Suprapubic skin (tissue), 4 donors: ENCODE measurements around the gene CPEB3.
"Not testable (repeated sequence)": the region's sequence is repeated elsewhere in the genome, so short reads cannot be mapped to it uniquely, and the experiment has no call there.

Source experiments
- CTCF ChIP-seq, 2 donors: fragments of 200-600 bp in 1 of 2; fragments of 450-650 bp in 1 of 2; sonication (generic) in 1 of 2; IDR thresholded peaks; one replicate each; pipeline ENCODE4 v1.5.1; 2016 to 2019; ENCODE audit warnings: antibody characterized with exemption in 2 of 2, mild to moderate bottlenecking in 1 of 2, moderate library complexity in 1 of 2
- POLR2A ChIP-seq, 2 donors: fragments of 450-650 bp; IDR thresholded peaks; one replicate each; pipeline ENCODE4 v1.6.1; 2017; ENCODE audit warnings: antibody characterized with exemption in 2 of 2, mild to moderate bottlenecking in 2 of 2, moderate library complexity in 2 of 2
- POLR2AphosphoS5 ChIP-seq, 3 donors: sonication (generic); formaldehyde crosslinking; IDR thresholded peaks; one replicate each; pipeline ENCODE4 v1.6.1; 2017; ENCODE audit warnings: antibody characterized with exemption in 3 of 3

DNA sequence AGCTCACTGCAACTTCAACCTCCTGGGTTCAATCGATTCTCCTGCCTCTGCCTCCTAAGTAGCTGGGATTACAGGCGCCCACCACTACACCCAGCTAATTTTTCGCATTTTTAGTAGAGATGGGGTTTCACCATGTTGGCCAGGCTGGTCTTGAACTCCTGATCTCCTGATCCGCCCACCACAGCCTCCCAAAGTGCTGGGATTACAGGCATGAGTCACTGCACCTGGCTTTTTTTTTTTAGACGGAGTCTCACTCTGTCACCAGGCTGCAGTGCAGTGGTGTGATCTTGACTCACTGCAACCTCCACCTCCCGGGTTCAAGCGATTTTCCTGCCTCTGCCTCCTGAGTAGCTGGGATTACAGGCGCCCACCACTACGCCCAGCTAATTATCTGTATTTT, 75.7 kb downstream of the CPEB3 start:
- TF ChIP-seq POLR2A, CTCF, POLR2AphosphoS5 (IDR thresholded peaks at IDR 0.05): not testable (repeated sequence)
